Midbrain (tissue), 1 donor: Measurements from ENCODE around the gene MTHFSD.

Experiments
- DNase-seq: peaks from one replicate; lab custom pipeline; 2025; lab: John Stamatoyannopoulos, UW

Gene MTHFSD

GRCh38 chr16:86512860-86513470 is 42.1 kb downstream of the MTHFSD start:
- no peak for DNase-seq

- DNase-seq: no peak
Measured at GRCh38 chr16:86512301-86512859, 42.7 kb downstream of the MTHFSD start.

GRCh38 chr16:86511317-86512161 is 43.5 kb downstream of the MTHFSD start:
- no peak for DNase-seq

GRCh38 chr16:86510465-86511261 is 44.4 kb downstream of the MTHFSD start, which contains the start of gene FOXF1:
Gene FOXF1, plus strand, starts transcription at chr16:86510527. Its CDS starts 43 bp downstream, at chr16:86510570.
- DNase-seq: no peak

- DNase-seq: no peak
Measured at GRCh38 chr16:86509759-86510464, 45.1 kb downstream of the MTHFSD start.

- no peak for DNase-seq
Measured at GRCh38 chr16:86508947-86509758, 45.9 kb downstream of the MTHFSD start.

- no peak for DNase-seq
Measured at GRCh38 chr16:86508028-86508946, 46.7 kb downstream of the MTHFSD start.

GRCh38 chr16:86507173-86508027 is 47.6 kb downstream of the MTHFSD start:
- no peak for DNase-seq

- no peak for DNase-seq
Measured at GRCh38 chr16:86505899-86506864, 48.9 kb downstream of the MTHFSD start.

- DNase-seq: no peak
Measured at GRCh38 chr16:86505185-86505898, 49.7 kb downstream of the MTHFSD start.

- DNase-seq: no peak
Measured at GRCh38 chr16:86504315-86505184, 50.5 kb downstream of the MTHFSD start.

- no peak for DNase-seq
Measured at GRCh38 chr16:86503830-86504229, 51.2 kb downstream of the MTHFSD start.

GRCh38 chr16:86502856-86503748 is 51.9 kb downstream of the MTHFSD start:
- no peak for DNase-seq

- no peak for DNase-seq
Measured at GRCh38 chr16:86501989-86502855, 52.8 kb downstream of the MTHFSD start.
